Measurements from ENCODE around the gene GIN1. TPM values are rescaled to one million over a fixed set of nuclear protein-coding genes. Genes with fewer than 3 reads are reported as not detected.

The GIN1 gene
- total and polyA plus RNA-seq, 9 of the 15 experiments (the other 6 are each of a cell fraction or from before 2014, with no cell fraction given), result 2.4 to 9.8 (median 7.8) TPM

GRCh38 chr5:103098993-103099392 is 20.9 kb downstream of the GIN1 start (continued):
- TF ChIP-seq TCFL5 (CRISPR knock-in tag; conservative IDR thresholded peaks at IDR 0.05) (no peak), MAFF (IDR thresholded peaks at IDR 0.05; ENCODE audit: low read length) (no peak), ZNF644 (tag; IDR thresholded peaks at IDR 0.05; ENCODE audit: low read depth) (no peak), ELK3 (CRISPR knock-in tag; IDR thresholded peaks at IDR 0.05) (no peak), BMI1 (IDR thresholded peaks at IDR 0.05; ENCODE audit: low read length) (no peak), POLR2H (tag; IDR thresholded peaks at IDR 0.05; ENCODE audit: low read depth) (no peak), MBD2 (IDR thresholded peaks at IDR 0.05; ENCODE audit: borderline replicate concordance, low read depth) (no peak), HCFC1 (IDR thresholded peaks at IDR 0.05; ENCODE audit: low read depth, low read length) (peak; percentile 75), ZNF717 (CRISPR knock-in tag; IDR thresholded peaks at IDR 0.05) (no peak), ASH1L (IDR thresholded peaks at IDR 0.05; ENCODE audit: borderline replicate concordance, low read depth, partially characterized antibody) (no peak), COPS2 (conservative IDR thresholded peaks at IDR 0.05) (no peak), ZNF518B (CRISPR knock-in tag; IDR thresholded peaks at IDR 0.05) (no peak), RAD51 (IDR thresholded peaks at IDR 0.05; ENCODE audit: borderline replicate concordance, low read depth) (peak; percentile 80), NFE2 (IDR thresholded peaks at IDR 0.05; ENCODE audit: low read depth) (no peak), ZFP91 (CRISPR knock-in tag; IDR thresholded peaks at IDR 0.05) (no peak), CBFA2T2 (conservative IDR thresholded peaks at IDR 0.05) (peak; percentile 43), ZMIZ1 (IDR thresholded peaks at IDR 0.05; ENCODE audit: low read depth in 2 of 2, low read length in 2 of 2) (no peak), HDAC2 (IDR thresholded peaks at IDR 0.05) (no peak), ZNF589 (CRISPR knock-in tag; IDR thresholded peaks at IDR 0.05; ENCODE audit: low read depth) (no peak), USF2 (CRISPR knock-in tag; IDR thresholded peaks at IDR 0.05) (peak; percentile 66; the same call in 1 of the 2 replicates)
